Neural cell (in vitro differentiated cells): ENCODE measurements around the gene LPAR6.

Source experiments
- EP300 ChIP-seq: fragments of 450-650 bp; conservative IDR thresholded peaks from 2 replicates; pipeline ENCODE4 v1.6.1; 2014; ENCODE audit warnings: antibody characterized with exemption, mild to moderate bottlenecking, moderate library complexity; ENCODE audit not compliant: poor library complexity, severe bottlenecking
- POLR2AphosphoS5 ChIP-seq: IDR thresholded peaks from 2 replicates; pipeline ENCODE4 v1.6.1; 2012
- SMC3 ChIP-seq: fragments of 450-650 bp; conservative IDR thresholded peaks from 2 replicates; pipeline ENCODE4 v1.6.1; 2014; ENCODE audit warnings: antibody characterized with exemption, mild to moderate bottlenecking, moderate library complexity; ENCODE audit not compliant: poor library complexity
- TAF1 ChIP-seq: IDR thresholded peaks from 2 replicates; pipeline ENCODE4 v1.6.1; 2012; ENCODE audit warnings: low read depth
- TF ChIP-seq, protein P1 (sequence below): fragments of 450-650 bp; IDR thresholded peaks from 2 replicates; pipeline ENCODE4 v1.5.1; 2014; ENCODE audit warnings: antibody characterized with exemption, mild to moderate bottlenecking, moderate library complexity; ENCODE audit not compliant: poor library complexity, severe bottlenecking

DNA sequence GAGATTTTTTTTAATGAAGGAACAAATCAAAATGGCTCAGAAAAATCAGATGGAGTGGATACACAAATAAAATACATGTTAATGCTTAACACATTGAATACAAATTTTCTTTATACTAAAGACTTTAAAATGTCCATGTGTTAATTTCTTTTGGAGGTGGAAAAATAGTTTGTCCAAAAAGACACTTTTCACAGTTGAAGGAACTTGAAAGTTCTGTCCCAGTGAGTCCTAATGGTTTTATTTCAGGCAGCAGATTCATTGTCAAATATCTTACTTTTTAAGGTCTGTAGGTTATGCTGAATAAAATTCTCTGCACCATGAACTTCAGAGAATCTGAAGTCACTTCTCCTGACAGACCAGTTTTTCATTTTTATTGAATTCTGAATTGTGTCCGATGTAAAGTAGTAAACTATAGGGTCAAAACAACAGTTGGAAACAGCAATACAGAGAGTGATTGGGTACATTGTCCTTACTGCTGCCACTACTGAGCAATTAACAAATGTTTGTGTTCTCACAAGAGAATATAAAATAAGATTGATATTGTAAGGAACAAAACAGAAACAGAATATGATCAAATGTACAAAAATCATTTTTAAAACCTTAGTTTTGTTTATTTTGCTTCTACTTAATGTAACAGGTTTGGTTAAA, 1.6 kb downstream of the LPAR6 start:
- TF ChIP-seq, protein P1, sequence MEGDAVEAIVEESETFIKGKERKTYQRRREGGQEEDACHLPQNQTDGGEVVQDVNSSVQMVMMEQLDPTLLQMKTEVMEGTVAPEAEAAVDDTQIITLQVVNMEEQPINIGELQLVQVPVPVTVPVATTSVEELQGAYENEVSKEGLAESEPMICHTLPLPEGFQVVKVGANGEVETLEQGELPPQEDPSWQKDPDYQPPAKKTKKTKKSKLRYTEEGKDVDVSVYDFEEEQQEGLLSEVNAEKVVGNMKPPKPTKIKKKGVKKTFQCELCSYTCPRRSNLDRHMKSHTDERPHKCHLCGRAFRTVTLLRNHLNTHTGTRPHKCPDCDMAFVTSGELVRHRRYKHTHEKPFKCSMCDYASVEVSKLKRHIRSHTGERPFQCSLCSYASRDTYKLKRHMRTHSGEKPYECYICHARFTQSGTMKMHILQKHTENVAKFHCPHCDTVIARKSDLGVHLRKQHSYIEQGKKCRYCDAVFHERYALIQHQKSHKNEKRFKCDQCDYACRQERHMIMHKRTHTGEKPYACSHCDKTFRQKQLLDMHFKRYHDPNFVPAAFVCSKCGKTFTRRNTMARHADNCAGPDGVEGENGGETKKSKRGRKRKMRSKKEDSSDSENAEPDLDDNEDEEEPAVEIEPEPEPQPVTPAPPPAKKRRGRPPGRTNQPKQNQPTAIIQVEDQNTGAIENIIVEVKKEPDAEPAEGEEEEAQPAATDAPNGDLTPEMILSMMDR: no peak
- TF ChIP-seq POLR2AphosphoS5: no peak
- no peak for TF ChIP-seq TAF1
- TF ChIP-seq EP300: no peak
- no peak for TF ChIP-seq SMC3
